ENCODE data around the gene SSR4.

Gene SSR4

GRCh38 chrX:153804100-153804595 is 9.7 kb downstream of the SSR4 start:
- DNase-seq (ENCODE audit: extremely low read depth, low read depth): no peak
- no peak for TF ChIP-seq CTCF (IDR thresholded peaks at IDR 0.05; ENCODE audit: low read depth, low read length)

GRCh38 chrX:153804621-153805020 is 10.2 kb downstream of the SSR4 start:
- DNase-seq (ENCODE audit: extremely low read depth, low read depth): no peak

GRCh38 chrX:153805436-153805835 is 11.0 kb downstream of the SSR4 start:
- TF ChIP-seq CTCF (IDR thresholded peaks at IDR 0.05; ENCODE audit: low read depth, low read length): no peak
- no peak for DNase-seq (ENCODE audit: extremely low read depth, low read depth)

More at GRCh38 chrX:153804621-153805020, 10.2 kb downstream of the SSR4 start:
- TF ChIP-seq CTCF (IDR thresholded peaks at IDR 0.05; ENCODE audit: low read depth, low read length): no peak

GRCh38 chrX:153806999-153807575 is 12.6 kb downstream of the SSR4 start:
- DNase-seq (ENCODE audit: extremely low read depth, low read depth): no peak
- no peak for TF ChIP-seq CTCF (IDR thresholded peaks at IDR 0.05; ENCODE audit: low read depth, low read length)

- no peak for DNase-seq (ENCODE audit: extremely low read depth, low read depth)
- TF ChIP-seq CTCF (IDR thresholded peaks at IDR 0.05; ENCODE audit: low read depth, low read length): no peak
These were observed 13.5 kb downstream of the SSR4 start for GRCh38 chrX:153807976-153808375.

- TF ChIP-seq CTCF (IDR thresholded peaks at IDR 0.05; ENCODE audit: low read depth, low read length): no peak
- no peak for DNase-seq (ENCODE audit: extremely low read depth, low read depth)
These were observed 17.8 kb downstream of the SSR4 start for GRCh38 chrX:153812220-153812619.

GRCh38 chrX:153813161-153813560 is 18.7 kb downstream of the SSR4 start:
- no peak for TF ChIP-seq CTCF (IDR thresholded peaks at IDR 0.05; ENCODE audit: low read depth, low read length)

More at GRCh38 chrX:153813161-153813560, 18.7 kb downstream of the SSR4 start:
- DNase-seq (ENCODE audit: extremely low read depth, low read depth): no peak

All from AG09319 (cell line).